Trophoblast cell (in vitro differentiated cells and primary cell): ENCODE measurements around the gene PIPOX. TPM values are rescaled to one million over a fixed set of nuclear protein-coding genes. Genes with fewer than 3 reads are reported as not detected.
A peak's percentile ranks its signal among the peaks of the same experiment; 100 is the strongest.

Experiments used
- DNase-seq, 2 donors: peaks; one replicate each; pipeline ENCODE4 v3.0.0-alpha.2; 2016
- H2AFZ ChIP-seq: 2 replicates; pipeline ENCODE4 v1.6.1; 2013; ENCODE audit warnings: low read length, moderate library complexity, mild to moderate bottlenecking; ENCODE audit not compliant: insufficient read depth, poor library complexity
- H2AK5ac ChIP-seq: 2 replicates; pipeline ENCODE4 v1.6.1; 2013; ENCODE audit warnings: mild to moderate bottlenecking, low read length
- H2BK120ac ChIP-seq: 2 replicates; pipeline ENCODE4 v1.6.1; 2013; ENCODE audit warnings: low read length, mild to moderate bottlenecking, moderate library complexity; ENCODE audit not compliant: insufficient read depth, poor library complexity
- H2BK12ac ChIP-seq: 2 replicates; pipeline ENCODE4 v1.6.1; 2013; ENCODE audit warnings: mild to moderate bottlenecking, low read length, moderate library complexity
- H2BK5ac ChIP-seq: 2 replicates; pipeline ENCODE4 v1.6.1; 2013; ENCODE audit warnings: low read length, low read depth, moderate library complexity, mild to moderate bottlenecking; ENCODE audit not compliant: poor library complexity
- H3K14ac ChIP-seq: 2 replicates; pipeline ENCODE4 v1.6.1; 2013; ENCODE audit warnings: mild to moderate bottlenecking, low read length
- H3K18ac ChIP-seq: 2 replicates; pipeline ENCODE4 v1.6.1; 2013; ENCODE audit warnings: mild to moderate bottlenecking, low read length
- H3K23ac ChIP-seq: 2 replicates; pipeline ENCODE4 v1.6.1; 2013; ENCODE audit warnings: low read length
- H3K27ac ChIP-seq: 2 replicates; pipeline ENCODE4 v1.5.1; 2013; ENCODE audit warnings: low read depth, mild to moderate bottlenecking, inconsistent platforms, low read length, moderate library complexity
- H3K27me3 ChIP-seq: 2 replicates; pipeline ENCODE4 v1.6.1; 2013; ENCODE audit warnings: inconsistent platforms, mild to moderate bottlenecking, low read length, moderate library complexity; ENCODE audit not compliant: insufficient read depth
- H3K36me3 ChIP-seq, 2 experiments: 1 replicate in 1 of 2; 2 replicates in 1 of 2; pipeline ENCODE4 v1.6.1; 2013; ENCODE audit warnings: low read length in 2 of 2, mild to moderate bottlenecking in 2 of 2, moderate library complexity in 1 of 2; ENCODE audit not compliant: insufficient read depth in 2 of 2, control insufficient read depth in 1 of 2
- H3K4ac ChIP-seq: 2 replicates; pipeline ENCODE4 v1.6.1; 2013; ENCODE audit warnings: low read depth, mild to moderate bottlenecking, low read length, moderate library complexity
- H3K4me1 ChIP-seq, 2 experiments: 1 replicate in 1 of 2; 2 replicates in 1 of 2; pipeline ENCODE4 v1.6.1; 2013; ENCODE audit warnings: low read length in 2 of 2, mild to moderate bottlenecking in 2 of 2, moderate library complexity in 1 of 2; ENCODE audit not compliant: insufficient read depth in 2 of 2, control insufficient read depth in 1 of 2
- H3K4me2 ChIP-seq: 2 replicates; pipeline ENCODE4 v1.6.1; 2013; ENCODE audit warnings: inconsistent platforms, mild to moderate bottlenecking, low read length, moderate library complexity
- H3K4me3 ChIP-seq: 2 replicates; pipeline ENCODE4 v1.5.1; 2013; ENCODE audit warnings: mild to moderate bottlenecking, low read depth, low read length, inconsistent platforms
- H3K79me1 ChIP-seq: one replicate; pipeline ENCODE4 v1.6.1; 2013; ENCODE audit warnings: low read length
- H3K79me2 ChIP-seq: 2 replicates; pipeline ENCODE4 v1.6.1; 2013; ENCODE audit warnings: low read length, mild to moderate bottlenecking; ENCODE audit not compliant: control insufficient read depth, insufficient read depth, poor library complexity
- H3K9ac ChIP-seq: 2 replicates; pipeline ENCODE4 v1.6.1; 2013; ENCODE audit warnings: mild to moderate bottlenecking, low read length
- H3K9me3 ChIP-seq: 2 replicates; pipeline ENCODE4 v1.6.1; 2013; ENCODE audit warnings: low read depth, mild to moderate bottlenecking, control low read depth, inconsistent platforms, low read length; ENCODE audit not compliant: insufficient read depth
- H4K12ac ChIP-seq: 2 replicates; pipeline ENCODE4 v1.6.1; 2013; ENCODE audit warnings: low read depth, mild to moderate bottlenecking, low read length, moderate library complexity
- H4K8ac ChIP-seq: 2 replicates; pipeline ENCODE4 v1.6.1; 2013; ENCODE audit warnings: low read depth, mild to moderate bottlenecking, low read length, moderate library complexity
- H4K91ac ChIP-seq: one replicate; pipeline ENCODE4 v1.6.1; 2013; ENCODE audit warnings: low read depth, mild to moderate bottlenecking, low read length, moderate library complexity
- WGBS: extraction: QIAGEN DNeasy Blood & Tissue Kit; methylation state at CpG from one replicate; pipeline ENCODE4 v1.1.7; 2013; ENCODE audit warnings: missing lambda C conversion rate; ENCODE audit not compliant: insufficient read length, insufficient coverage; ENCODE audit errors: extremely low coverage; 5-methylcytosine and 5-hydroxymethylcytosine counted together
- polyA plus RNA-seq: library from polyadenylated mRNA; stranded (reverse); fragments of 200-250 nt; gene quantifications from 2 replicates; pipeline ENCODE4 v1.2.3, GENCODE V29; 2013

Gene PIPOX, protein sequence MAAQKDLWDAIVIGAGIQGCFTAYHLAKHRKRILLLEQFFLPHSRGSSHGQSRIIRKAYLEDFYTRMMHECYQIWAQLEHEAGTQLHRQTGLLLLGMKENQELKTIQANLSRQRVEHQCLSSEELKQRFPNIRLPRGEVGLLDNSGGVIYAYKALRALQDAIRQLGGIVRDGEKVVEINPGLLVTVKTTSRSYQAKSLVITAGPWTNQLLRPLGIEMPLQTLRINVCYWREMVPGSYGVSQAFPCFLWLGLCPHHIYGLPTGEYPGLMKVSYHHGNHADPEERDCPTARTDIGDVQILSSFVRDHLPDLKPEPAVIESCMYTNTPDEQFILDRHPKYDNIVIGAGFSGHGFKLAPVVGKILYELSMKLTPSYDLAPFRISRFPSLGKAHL
- polyA plus RNA-seq, result 0.37 and 0.40 TPM in 2 replicates

DNA sequence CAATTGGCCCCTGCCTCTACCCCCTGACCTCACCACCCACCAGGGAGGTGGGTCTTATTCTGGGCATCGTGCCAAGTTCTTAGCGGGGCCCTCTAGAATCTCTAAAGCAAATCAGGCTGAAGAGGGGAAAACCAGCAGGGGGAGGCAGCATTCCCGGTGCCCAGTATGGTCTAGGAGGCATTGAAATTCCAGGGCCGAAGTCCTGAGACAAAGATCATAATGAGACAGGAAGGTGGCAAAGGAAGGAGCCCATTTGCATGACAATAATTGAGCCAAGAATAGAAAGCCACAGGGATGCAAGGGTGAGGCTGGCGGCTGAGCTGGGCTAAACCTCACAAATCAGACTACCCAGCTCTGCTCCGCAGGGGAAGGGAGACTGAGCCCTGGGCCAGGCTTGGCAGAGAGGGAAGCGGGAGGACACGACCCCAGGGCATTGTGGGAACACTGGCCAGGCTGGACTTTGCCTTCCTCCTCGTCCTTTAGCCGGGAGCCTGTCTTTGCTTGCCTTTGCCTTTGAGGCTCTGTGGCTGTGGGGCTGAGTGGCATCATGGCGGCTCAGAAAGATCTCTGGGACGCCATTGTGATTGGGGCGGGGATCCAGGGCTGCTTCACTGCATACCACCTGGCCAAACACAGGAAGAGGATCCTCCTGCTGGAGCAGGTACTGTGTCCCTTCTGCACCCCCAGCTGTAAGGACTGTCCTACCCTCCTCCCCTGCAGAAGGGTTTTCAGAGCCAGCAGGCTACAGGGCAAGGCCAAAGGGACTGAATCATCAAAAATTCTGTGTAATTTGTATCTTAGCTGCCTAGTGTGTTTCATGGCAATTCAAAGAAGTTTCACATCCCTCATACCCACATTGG lies at the start of gene PIPOX:
Gene PIPOX, plus strand, starts transcription at position 463 of the 860 bp plus-strand sequence. Its CDS starts 85 bp downstream, at position 548.
- H4K8ac ChIP-seq, result no peak within 1 kb of the TSS
- no peak within 1 kb of the TSS for H2BK120ac ChIP-seq
- peak in 1 of 2 donors; percentile 79 for DNase-seq
- H3K79me1 ChIP-seq, result no peaks in the 10 kb centered on the region
- H3K36me3 ChIP-seq, result no peaks in the 10 kb centered on the region
- no peak within 1 kb of the TSS for H3K4me2 ChIP-seq
- no peak within 1 kb of the TSS for H4K91ac ChIP-seq
- H3K4me3 ChIP-seq, result peak within 1 kb of the TSS; percentile 32
- no peak within 1 kb of the TSS for H3K18ac ChIP-seq
- H3K27me3 ChIP-seq, result no peaks in the 10 kb centered on the region
- no peak within 1 kb of the TSS for H2BK5ac ChIP-seq
- H2AFZ ChIP-seq, result peak within 1 kb of the TSS; percentile 2
- H3K14ac ChIP-seq, result no peak within 1 kb of the TSS
- peaks cover 2 to 9% of the 10 kb centered on the region in 2 experiments for H3K4me1 ChIP-seq
- no peak within 1 kb of the TSS for H3K9ac ChIP-seq
- no CpG with 5 or more reads among the region's 13 CpGs for WGBS
- no peaks in the 10 kb centered on the region for H3K9me3 ChIP-seq
- H2AK5ac ChIP-seq, result no peak within 1 kb of the TSS
- no peak within 1 kb of the TSS for H3K4ac ChIP-seq
- no peak within 1 kb of the TSS for H3K27ac ChIP-seq
- no peaks in the 10 kb centered on the region for H3K79me2 ChIP-seq
- H2BK12ac ChIP-seq, result no peak within 1 kb of the TSS
- H3K23ac ChIP-seq, result no peak within 1 kb of the TSS
- H4K12ac ChIP-seq, result no peak within 1 kb of the TSS

DNA sequence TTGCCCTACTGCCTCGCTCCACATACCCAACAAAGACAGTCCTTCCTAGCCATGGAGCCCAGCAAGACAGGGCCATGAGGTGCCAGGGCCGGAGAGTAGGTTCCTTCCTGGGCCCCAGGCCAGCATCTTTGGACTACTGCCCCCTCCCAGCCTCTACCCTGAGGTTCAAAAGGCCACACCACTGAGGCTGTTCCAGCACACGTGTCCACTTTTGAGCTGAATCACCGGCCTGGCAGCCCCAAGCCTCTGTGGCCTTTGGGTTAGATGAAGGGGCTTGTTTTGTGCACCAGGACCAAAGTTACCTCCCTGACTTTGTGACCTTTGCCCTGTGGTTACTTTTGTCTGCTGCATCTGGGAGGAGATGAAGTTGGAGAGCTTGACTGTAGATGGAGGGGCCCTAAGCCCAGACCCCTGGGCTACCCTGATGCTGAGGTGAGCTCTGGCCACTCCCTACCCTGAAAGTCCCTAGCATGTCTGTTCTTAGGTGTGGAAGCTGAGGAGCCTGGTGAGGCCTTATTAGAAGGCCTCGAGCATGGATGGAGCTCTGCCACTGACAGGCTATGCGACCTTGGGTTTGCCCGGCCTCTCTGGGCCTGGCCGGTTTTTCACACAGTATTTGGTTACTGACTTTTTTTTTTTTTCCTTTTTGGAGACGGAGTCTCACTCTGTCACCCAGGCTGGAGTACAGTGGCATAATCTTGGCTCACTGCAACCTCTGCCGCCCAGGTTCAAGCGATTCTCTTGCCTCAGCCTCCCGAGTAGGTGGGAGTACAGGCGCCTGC lies 49.1 kb upstream of the PIPOX start:
- Histone ChIP-seq H3K27ac (no peak overlapping the region), H3K4me1 (peaks cover 0 to 3% of the 10 kb centered on the region in 2 experiments), H3K79me1 (no peaks in the 10 kb centered on the region), H3K23ac (no peak overlapping the region), H3K14ac (no peak overlapping the region), H4K12ac (no peak overlapping the region), H3K4me2 (no peak overlapping the region), H2AFZ (no peak overlapping the region), H3K4me3 (no peak overlapping the region), H3K4ac (no peak overlapping the region), H3K36me3 (no peaks in the 10 kb centered on the region), H3K9ac (no peak overlapping the region), H2BK120ac (no peak overlapping the region), H4K8ac (no peak overlapping the region), H3K27me3 (no peaks in the 10 kb centered on the region), H3K18ac (no peak overlapping the region), H2BK5ac (no peak overlapping the region), H4K91ac (no peak overlapping the region), H2BK12ac (no peak overlapping the region), H2AK5ac (no peak overlapping the region), H3K79me2 (no peaks in the 10 kb centered on the region), H3K9me3 (no peaks in the 10 kb centered on the region)
- WGBS, result no CpG with 5 or more reads among the region's 13 CpGs
- DNase-seq, result no peak

GRCh38 chr17:28996554-28997096 lies 46.3 kb upstream of the PIPOX start:
- Histone ChIP-seq H2AFZ (no peak overlapping the region), H3K79me1 (no peaks in the 10 kb centered on the region), H3K14ac (no peak overlapping the region), H3K4me3 (no peak overlapping the region), H2AK5ac (no peak overlapping the region), H3K23ac (no peak overlapping the region), H4K12ac (no peak overlapping the region), H3K36me3 (no peaks in the 10 kb centered on the region), H3K27me3 (no peaks in the 10 kb centered on the region), H3K9ac (no peak overlapping the region), H2BK12ac (no peak overlapping the region), H2BK5ac (no peak overlapping the region), H3K4me1 (peaks cover 0 to 3% of the 10 kb centered on the region in 2 experiments), H3K18ac (no peak overlapping the region), H3K79me2 (no peaks in the 10 kb centered on the region), H4K8ac (no peak overlapping the region), H4K91ac (no peak overlapping the region), H3K4ac (no peak overlapping the region), H3K4me2 (no peak overlapping the region), H2BK120ac (no peak overlapping the region), H3K9me3 (no peaks in the 10 kb centered on the region), H3K27ac (no peak overlapping the region)
- WGBS, result no CpG with 5 or more reads among the region's 5 CpGs
- no peak for DNase-seq

GRCh38 chr17:28997806-28998205 lies 45.1 kb upstream of the PIPOX start:
- Histone ChIP-seq H3K79me2 (no peaks in the 10 kb centered on the region), H2BK5ac (no peak overlapping the region), H2BK12ac (no peak overlapping the region), H3K4ac (no peak overlapping the region), H3K9me3 (no peaks in the 10 kb centered on the region), H4K8ac (no peak overlapping the region), H3K14ac (no peak overlapping the region), H3K18ac (no peak overlapping the region), H4K12ac (no peak overlapping the region), H3K4me2 (no peak overlapping the region), H3K79me1 (no peaks in the 10 kb centered on the region), H3K36me3 (no peaks in the 10 kb centered on the region), H3K23ac (no peak overlapping the region), H2AFZ (no peak overlapping the region), H2BK120ac (no peak overlapping the region), H3K4me3 (no peak overlapping the region), H2AK5ac (no peak overlapping the region), H3K9ac (no peak overlapping the region), H3K27ac (no peak overlapping the region), H3K27me3 (no peaks in the 10 kb centered on the region), H4K91ac (no peak overlapping the region), H3K4me1 (peaks cover 0 to 3% of the 10 kb centered on the region in 2 experiments)
- no peak for DNase-seq
- WGBS, result no CpG with 5 or more reads among the region's 1 CpG
